ENCODE data around the gene ASPSCR1. TPM values are rescaled to one million over a fixed set of nuclear protein-coding genes. Genes with fewer than 3 reads are reported as not detected.

ASPSCR1 gene
- total and polyA plus RNA-seq, 8 donors = 11.7 to 143 (median 55.6) TPM

GRCh38 chr17:81968396-81968745, 9.1 kb upstream of the ASPSCR1 start:
- Histone ChIP-seq H3K27me3 (peaks cover 0 to 56% (median 4%) of the 10 kb centered on the region in 3 donors), H3K4me3 (peak overlapping the region in 1 of 4 donors; percentile 25)
- intact Hi-C loops (cut with DNase I; ENCODE audit: low total_unique reads) = no loop called here

DNA sequence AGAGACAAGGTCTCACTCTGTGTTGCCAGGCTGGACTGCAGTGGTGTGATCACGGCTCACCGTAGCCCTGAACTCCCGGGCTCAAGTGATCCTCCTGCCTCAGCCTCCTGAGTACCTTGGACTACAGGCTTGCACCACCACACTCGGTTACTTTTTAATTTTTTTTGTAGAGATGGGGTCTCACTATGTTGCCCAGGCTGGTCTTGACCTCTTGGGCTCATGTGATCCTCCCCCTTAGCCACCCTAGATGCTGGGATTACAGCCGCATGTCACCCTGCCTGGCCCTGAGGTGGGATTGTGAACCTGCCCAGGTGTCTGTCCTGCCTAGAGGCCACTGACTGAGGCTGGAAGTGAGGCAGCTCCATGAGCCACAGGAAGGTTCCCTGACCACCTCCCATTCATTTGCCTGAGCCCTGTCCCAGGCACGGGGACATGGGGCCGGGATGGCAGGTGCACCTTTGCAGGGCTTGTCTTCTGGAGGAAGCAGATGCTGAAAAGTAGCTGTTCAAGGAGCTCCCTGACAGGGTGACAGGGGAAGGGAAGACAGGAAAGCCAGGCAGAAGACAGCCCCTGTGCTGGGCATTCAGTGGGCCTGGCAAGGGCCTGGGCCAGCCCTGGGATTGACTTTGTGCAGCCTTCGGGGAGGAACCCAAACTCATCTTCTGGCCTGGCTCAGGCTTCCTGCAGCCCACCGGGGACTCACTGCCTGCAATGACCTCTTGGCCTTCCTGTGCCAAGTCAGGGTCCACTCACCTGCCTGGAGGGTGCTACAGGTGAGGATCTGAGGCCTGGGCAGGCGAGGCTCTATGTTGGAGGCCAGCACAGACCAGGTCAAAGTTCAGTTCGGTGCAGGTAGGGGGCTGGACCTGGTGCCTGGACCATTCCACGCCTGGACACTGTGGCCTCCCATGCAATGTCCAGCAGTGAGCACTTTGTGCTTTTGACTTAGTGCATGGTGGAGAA, 8.3 kb upstream of the ASPSCR1 start:
- Histone ChIP-seq H3K4me1 (peaks cover 8 to 26% (median 24%) of the 10 kb centered on the region in 4 donors), H3K4me3 (no peak overlapping the region), H3K9me3 (peaks cover 0 to 5% (median 0%) of the 10 kb centered on the region in 4 donors), H3K36me3 (no peaks in the 10 kb centered on the region), H3K27ac (no peak overlapping the region), H3K27me3 (peaks cover 0 to 48% (median 4%) of the 10 kb centered on the region in 3 donors)
- 81 to 92% (median 84%) methylated on average over 9 to 12 of the region's 12 CpGs for WGBS, 5 donors
- no peak for TF ChIP-seq EP300 (IDR thresholded peaks at IDR 0.05)
- TF ChIP-seq, protein P1, sequence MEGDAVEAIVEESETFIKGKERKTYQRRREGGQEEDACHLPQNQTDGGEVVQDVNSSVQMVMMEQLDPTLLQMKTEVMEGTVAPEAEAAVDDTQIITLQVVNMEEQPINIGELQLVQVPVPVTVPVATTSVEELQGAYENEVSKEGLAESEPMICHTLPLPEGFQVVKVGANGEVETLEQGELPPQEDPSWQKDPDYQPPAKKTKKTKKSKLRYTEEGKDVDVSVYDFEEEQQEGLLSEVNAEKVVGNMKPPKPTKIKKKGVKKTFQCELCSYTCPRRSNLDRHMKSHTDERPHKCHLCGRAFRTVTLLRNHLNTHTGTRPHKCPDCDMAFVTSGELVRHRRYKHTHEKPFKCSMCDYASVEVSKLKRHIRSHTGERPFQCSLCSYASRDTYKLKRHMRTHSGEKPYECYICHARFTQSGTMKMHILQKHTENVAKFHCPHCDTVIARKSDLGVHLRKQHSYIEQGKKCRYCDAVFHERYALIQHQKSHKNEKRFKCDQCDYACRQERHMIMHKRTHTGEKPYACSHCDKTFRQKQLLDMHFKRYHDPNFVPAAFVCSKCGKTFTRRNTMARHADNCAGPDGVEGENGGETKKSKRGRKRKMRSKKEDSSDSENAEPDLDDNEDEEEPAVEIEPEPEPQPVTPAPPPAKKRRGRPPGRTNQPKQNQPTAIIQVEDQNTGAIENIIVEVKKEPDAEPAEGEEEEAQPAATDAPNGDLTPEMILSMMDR (IDR thresholded peaks at IDR 0.05) = no peak
- no peak for TF ChIP-seq POLR2A (IDR thresholded peaks at IDR 0.05)
- no peak for TF ChIP-seq POLR2AphosphoS5 (IDR thresholded peaks at IDR 0.05)
- no peak for DNase-seq
- intact Hi-C loops (cut with DNase I; ENCODE audit: low total_unique reads) = no loop called here

More at GRCh38 chr17:81968396-81968745, 9.1 kb upstream of the ASPSCR1 start:
- TF ChIP-seq POLR2AphosphoS5 (IDR thresholded peaks at IDR 0.05) (no peak), EP300 (IDR thresholded peaks at IDR 0.05) (no peak), POLR2A (IDR thresholded peaks at IDR 0.05) (no peak)
- TF ChIP-seq, protein P1 (IDR thresholded peaks at IDR 0.05) = no peak
- Histone ChIP-seq H3K9me3 (peaks cover 0 to under 1% (median 0%) of the 10 kb centered on the region in 4 donors), H3K36me3 (no peaks in the 10 kb centered on the region), H3K27ac (peak overlapping the region in 1 of 5 donors; percentile 37), H3K4me1 (peaks cover 8 to 26% (median 24%) of the 10 kb centered on the region in 4 donors)
- 56 to 67% (median 64%) methylated on average over 7 of the region's 7 CpGs for WGBS, 5 donors
- no peak for DNase-seq

DNA sequence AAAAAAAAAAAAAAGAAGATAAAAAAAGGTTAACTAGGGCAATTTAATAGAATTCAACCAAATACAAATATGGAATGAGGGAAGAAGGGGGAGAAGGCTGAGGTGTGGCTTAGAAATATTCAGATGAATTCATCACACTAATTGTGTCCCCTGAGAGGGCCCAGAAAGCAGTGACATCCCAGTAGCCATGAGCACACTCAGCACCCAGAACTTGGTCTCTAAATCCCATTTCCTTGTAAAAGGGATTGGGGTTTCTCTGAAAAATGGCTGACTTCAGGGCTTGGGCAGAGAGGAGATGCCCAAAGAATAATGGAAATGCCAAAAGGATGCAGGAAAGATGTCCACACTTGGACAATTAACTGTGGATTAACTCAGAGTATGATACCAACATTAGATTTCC, 4.0 kb upstream of the ASPSCR1 start:
- no peak for DNase-seq

More for the DNA sequence above, 4.0 kb upstream of the ASPSCR1 start:
- H3K9me3 ChIP-seq = peaks cover 0 to 5% (median 0%) of the 10 kb centered on the region in 4 donors
- no peak overlapping the region for H3K4me3 ChIP-seq
- H3K27ac ChIP-seq = no peak overlapping the region
- intact Hi-C loops (cut with DNase I; ENCODE audit: low total_unique reads) = no loop called here
- peaks cover 3 to 21% (median 18%) of the 10 kb centered on the region in 4 donors for H3K4me1 ChIP-seq
- no peaks in the 10 kb centered on the region for H3K36me3 ChIP-seq
- H3K27me3 ChIP-seq = peaks cover 0 to 15% (median 0%) of the 10 kb centered on the region in 3 donors
- no peak for TF ChIP-seq POLR2AphosphoS5 (IDR thresholded peaks at IDR 0.05)
- TF ChIP-seq EP300 (IDR thresholded peaks at IDR 0.05) = no peak
- no peak for TF ChIP-seq POLR2A (IDR thresholded peaks at IDR 0.05)
- TF ChIP-seq, protein P1 (IDR thresholded peaks at IDR 0.05) = no peak

Measured in stomach (tissue), 9 donors.